ENCODE data around the gene TCF7L1.

Gene TCF7L1

GRCh38 chr2:85165088-85165690 is 32.0 kb downstream of the TCF7L1 start:
- TF ChIP-seq MAX (IDR thresholded peaks at IDR 0.05), result no peak
- TF ChIP-seq YY1 (IDR thresholded peaks at IDR 0.05; ENCODE audit: low read depth), result no peak
- TF ChIP-seq ZBTB7A (IDR thresholded peaks at IDR 0.05; ENCODE audit: low read depth), result no peak
- TF ChIP-seq CREB1 (IDR thresholded peaks at IDR 0.05; ENCODE audit: low read depth), result no peak
- TF ChIP-seq NFIC (IDR thresholded peaks at IDR 0.05), result no peak
- TF ChIP-seq TAF1 (IDR thresholded peaks at IDR 0.05; ENCODE audit: low read depth), result no peak
- TF ChIP-seq FOXM1 (IDR thresholded peaks at IDR 0.05; ENCODE audit: borderline replicate concordance, low read depth), result no peak
- no peak for TF ChIP-seq TEAD4 (IDR thresholded peaks at IDR 0.05)
- TF ChIP-seq USF1 (IDR thresholded peaks at IDR 0.05), result no peak
- no peak for TF ChIP-seq EGR1 (IDR thresholded peaks at IDR 0.05)
- TF ChIP-seq TCF12 (IDR thresholded peaks at IDR 0.05; ENCODE audit: low read depth), result no peak

DNA sequence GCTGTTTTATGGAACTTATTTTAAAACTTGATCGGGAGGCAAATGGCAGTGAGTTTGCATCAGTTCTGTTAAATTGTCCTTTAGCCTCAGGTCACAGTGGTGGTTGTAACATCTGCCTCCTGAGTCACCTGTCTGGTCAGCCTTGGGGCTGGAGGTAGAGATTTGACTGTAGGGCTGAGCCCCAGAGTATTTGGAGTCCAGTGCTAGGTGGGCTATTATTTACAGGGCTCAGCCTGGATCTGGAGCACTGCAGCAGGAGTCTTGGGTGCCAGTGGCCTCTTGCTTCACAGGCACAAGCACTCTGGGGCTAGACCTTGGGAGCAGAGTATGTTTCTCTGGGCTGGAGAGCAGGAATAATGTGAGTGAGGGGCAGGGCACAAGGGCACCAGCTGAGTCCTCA is 32.8 kb downstream of the TCF7L1 start:
- TF ChIP-seq EP300 (IDR thresholded peaks at IDR 0.05; ENCODE audit: borderline replicate concordance) (no peak), MAX (IDR thresholded peaks at IDR 0.05) (no peak), TEAD4 (IDR thresholded peaks at IDR 0.05) (no peak), TCF12 (IDR thresholded peaks at IDR 0.05; ENCODE audit: low read depth) (no peak), ZBTB7A (IDR thresholded peaks at IDR 0.05; ENCODE audit: low read depth) (no peak), YY1 (IDR thresholded peaks at IDR 0.05; ENCODE audit: low read depth) (no peak), EGR1 (IDR thresholded peaks at IDR 0.05) (no peak), TAF1 (IDR thresholded peaks at IDR 0.05; ENCODE audit: low read depth) (no peak), NFIC (IDR thresholded peaks at IDR 0.05) (no peak), RAD21 (IDR thresholded peaks at IDR 0.05; ENCODE audit: low read depth) (no peak), CEBPB (IDR thresholded peaks at IDR 0.05) (no peak)
- TF ChIP-seq, protein P1, sequence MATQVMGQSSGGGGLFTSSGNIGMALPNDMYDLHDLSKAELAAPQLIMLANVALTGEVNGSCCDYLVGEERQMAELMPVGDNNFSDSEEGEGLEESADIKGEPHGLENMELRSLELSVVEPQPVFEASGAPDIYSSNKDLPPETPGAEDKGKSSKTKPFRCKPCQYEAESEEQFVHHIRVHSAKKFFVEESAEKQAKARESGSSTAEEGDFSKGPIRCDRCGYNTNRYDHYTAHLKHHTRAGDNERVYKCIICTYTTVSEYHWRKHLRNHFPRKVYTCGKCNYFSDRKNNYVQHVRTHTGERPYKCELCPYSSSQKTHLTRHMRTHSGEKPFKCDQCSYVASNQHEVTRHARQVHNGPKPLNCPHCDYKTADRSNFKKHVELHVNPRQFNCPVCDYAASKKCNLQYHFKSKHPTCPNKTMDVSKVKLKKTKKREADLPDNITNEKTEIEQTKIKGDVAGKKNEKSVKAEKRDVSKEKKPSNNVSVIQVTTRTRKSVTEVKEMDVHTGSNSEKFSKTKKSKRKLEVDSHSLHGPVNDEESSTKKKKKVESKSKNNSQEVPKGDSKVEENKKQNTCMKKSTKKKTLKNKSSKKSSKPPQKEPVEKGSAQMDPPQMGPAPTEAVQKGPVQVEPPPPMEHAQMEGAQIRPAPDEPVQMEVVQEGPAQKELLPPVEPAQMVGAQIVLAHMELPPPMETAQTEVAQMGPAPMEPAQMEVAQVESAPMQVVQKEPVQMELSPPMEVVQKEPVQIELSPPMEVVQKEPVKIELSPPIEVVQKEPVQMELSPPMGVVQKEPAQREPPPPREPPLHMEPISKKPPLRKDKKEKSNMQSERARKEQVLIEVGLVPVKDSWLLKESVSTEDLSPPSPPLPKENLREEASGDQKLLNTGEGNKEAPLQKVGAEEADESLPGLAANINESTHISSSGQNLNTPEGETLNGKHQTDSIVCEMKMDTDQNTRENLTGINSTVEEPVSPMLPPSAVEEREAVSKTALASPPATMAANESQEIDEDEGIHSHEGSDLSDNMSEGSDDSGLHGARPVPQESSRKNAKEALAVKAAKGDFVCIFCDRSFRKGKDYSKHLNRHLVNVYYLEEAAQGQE (IDR thresholded peaks at IDR 0.05; ENCODE audit: low read depth), result no peak

- no peak for TF ChIP-seq USF1 (IDR thresholded peaks at IDR 0.05)
- TF ChIP-seq YY1 (IDR thresholded peaks at IDR 0.05; ENCODE audit: low read depth), result no peak
- no peak for TF ChIP-seq FOXM1 (IDR thresholded peaks at IDR 0.05; ENCODE audit: borderline replicate concordance, low read depth)
- no peak for TF ChIP-seq TCF12 (IDR thresholded peaks at IDR 0.05; ENCODE audit: low read depth)
- no peak for TF ChIP-seq TEAD4 (IDR thresholded peaks at IDR 0.05)
- TF ChIP-seq CEBPB (IDR thresholded peaks at IDR 0.05), result no peak
These were observed 34.3 kb downstream of the TCF7L1 start for GRCh38 chr2:85167479-85167878.

GRCh38 chr2:85168942-85169341 is 35.8 kb downstream of the TCF7L1 start:
- TF ChIP-seq EP300 (IDR thresholded peaks at IDR 0.05; ENCODE audit: borderline replicate concordance), result no peak
- TF ChIP-seq, protein P1 (IDR thresholded peaks at IDR 0.05; ENCODE audit: low read depth), result no peak
- no peak for TF ChIP-seq MAX (IDR thresholded peaks at IDR 0.05)
- TF ChIP-seq USF1 (IDR thresholded peaks at IDR 0.05), result no peak
- no peak for TF ChIP-seq NFIC (IDR thresholded peaks at IDR 0.05)
- no peak for TF ChIP-seq EGR1 (IDR thresholded peaks at IDR 0.05)
- no peak for TF ChIP-seq TAF1 (IDR thresholded peaks at IDR 0.05; ENCODE audit: low read depth)
- TF ChIP-seq RAD21 (IDR thresholded peaks at IDR 0.05; ENCODE audit: low read depth), result no peak
- TF ChIP-seq FOXM1 (IDR thresholded peaks at IDR 0.05; ENCODE audit: borderline replicate concordance, low read depth), result no peak
- no peak for TF ChIP-seq TCF12 (IDR thresholded peaks at IDR 0.05; ENCODE audit: low read depth)
- TF ChIP-seq CREB1 (IDR thresholded peaks at IDR 0.05; ENCODE audit: low read depth), result no peak
- no peak for TF ChIP-seq YY1 (IDR thresholded peaks at IDR 0.05; ENCODE audit: low read depth)
- no peak for TF ChIP-seq CEBPB (IDR thresholded peaks at IDR 0.05)
- no peak for TF ChIP-seq ZBTB7A (IDR thresholded peaks at IDR 0.05; ENCODE audit: low read depth)
- TF ChIP-seq TEAD4 (IDR thresholded peaks at IDR 0.05), result no peak

DNA sequence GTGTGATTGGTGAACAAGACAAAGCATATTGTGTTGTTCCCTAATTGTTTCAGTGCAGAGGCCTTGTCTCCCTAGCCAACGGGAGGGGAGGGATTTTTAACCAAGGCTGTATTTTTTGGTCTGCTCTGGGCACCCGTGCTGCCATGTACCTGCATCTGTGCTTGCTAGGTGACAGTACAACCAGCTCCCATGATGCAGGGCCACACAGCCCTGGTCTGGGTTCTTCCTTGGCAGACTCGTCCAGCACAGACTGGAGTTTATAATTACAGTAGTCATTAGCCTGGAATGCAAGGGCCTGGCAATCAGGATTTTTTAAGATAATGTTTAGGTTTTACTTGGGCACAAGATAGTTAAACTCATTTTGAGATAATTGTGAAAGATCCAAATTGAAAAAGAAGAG is 36.4 kb downstream of the TCF7L1 start:
- TF ChIP-seq USF1 (IDR thresholded peaks at IDR 0.05) (no peak), ZBTB7A (IDR thresholded peaks at IDR 0.05; ENCODE audit: low read depth) (no peak), CREB1 (IDR thresholded peaks at IDR 0.05; ENCODE audit: low read depth) (no peak), EP300 (IDR thresholded peaks at IDR 0.05; ENCODE audit: borderline replicate concordance) (no peak), TAF1 (IDR thresholded peaks at IDR 0.05; ENCODE audit: low read depth) (no peak), FOXM1 (IDR thresholded peaks at IDR 0.05; ENCODE audit: borderline replicate concordance, low read depth) (no peak), TEAD4 (IDR thresholded peaks at IDR 0.05) (no peak), CEBPB (IDR thresholded peaks at IDR 0.05) (no peak), YY1 (IDR thresholded peaks at IDR 0.05; ENCODE audit: low read depth) (no peak), TCF12 (IDR thresholded peaks at IDR 0.05; ENCODE audit: low read depth) (no peak), MAX (IDR thresholded peaks at IDR 0.05) (no peak), EGR1 (IDR thresholded peaks at IDR 0.05) (no peak), RAD21 (IDR thresholded peaks at IDR 0.05; ENCODE audit: low read depth) (no peak), NFIC (IDR thresholded peaks at IDR 0.05) (no peak)
- TF ChIP-seq, protein P1 (IDR thresholded peaks at IDR 0.05; ENCODE audit: low read depth), result no peak
